Cardiac fibroblast (primary cell): ENCODE results near the gene RER1.

Source experiments
- DNase-seq, 2 donors: peaks; one replicate each; pipeline versions ENCODE4 v3.0.0 to v3.0.0-alpha.2; 2010; ENCODE audit warnings: low read depth in 2 of 2
- H3K4me3 ChIP-seq, 2 donors: replicated peaks in 1 of 2; 1 replicate in 1 of 2; 2 replicates in 1 of 2; pipeline ENCODE4 v1.5.1; 2011; ENCODE audit warnings: low read depth in 2 of 2, low read length in 2 of 2, mild to moderate bottlenecking in 2 of 2, moderate library complexity in 1 of 2
- TF ChIP-seq, protein P1 (sequence below): IDR thresholded peaks from one replicate; pipeline ENCODE4 v1.5.1; 2011; ENCODE audit warnings: low read depth, mild to moderate bottlenecking, low read length, inconsistent platforms

RER1 gene

DNA sequence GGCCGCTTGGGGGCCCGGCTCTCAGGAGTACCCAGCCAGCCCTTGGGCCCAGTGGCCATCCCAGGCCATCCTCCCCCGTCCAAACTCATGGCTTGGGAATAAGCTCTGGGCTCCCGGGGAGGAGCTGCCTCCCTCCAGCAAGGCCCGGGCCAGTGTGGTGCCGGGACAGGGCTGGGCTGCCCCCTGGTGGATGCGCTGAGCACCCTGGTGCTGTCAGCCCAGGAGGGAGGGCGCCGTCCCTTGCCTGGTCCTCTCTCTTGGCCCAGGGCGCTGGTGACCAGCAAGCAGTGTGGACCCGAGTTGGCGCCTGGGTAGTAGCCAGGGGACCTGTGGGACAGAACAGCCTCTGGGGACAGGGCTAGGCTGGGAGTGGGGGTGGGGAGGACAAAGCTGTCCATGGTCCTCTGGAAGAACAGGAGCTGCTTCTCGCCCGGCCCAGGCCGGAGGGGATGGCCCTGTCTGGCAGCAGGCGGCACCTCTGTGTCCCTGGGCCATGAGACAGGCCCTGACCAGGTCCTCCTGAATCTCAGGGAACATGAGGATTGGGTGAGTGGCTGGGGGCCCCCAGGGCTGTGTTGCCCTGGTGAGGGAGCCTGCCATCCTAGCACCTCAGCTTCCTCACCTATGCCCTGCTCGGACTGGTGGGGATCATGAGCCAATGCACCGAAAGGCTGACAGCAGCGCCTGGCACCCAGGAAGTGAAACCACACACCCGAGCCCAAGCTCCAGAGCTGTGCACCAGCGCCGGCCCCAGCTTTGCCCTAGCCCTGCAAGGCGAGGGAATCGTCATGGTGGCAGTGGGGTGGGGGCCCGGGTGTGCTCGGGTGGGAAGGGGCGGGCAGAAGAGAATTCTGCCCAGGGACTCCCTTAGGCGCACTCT lies 9.7 kb upstream of the RER1 start:
- TF ChIP-seq, protein P1, sequence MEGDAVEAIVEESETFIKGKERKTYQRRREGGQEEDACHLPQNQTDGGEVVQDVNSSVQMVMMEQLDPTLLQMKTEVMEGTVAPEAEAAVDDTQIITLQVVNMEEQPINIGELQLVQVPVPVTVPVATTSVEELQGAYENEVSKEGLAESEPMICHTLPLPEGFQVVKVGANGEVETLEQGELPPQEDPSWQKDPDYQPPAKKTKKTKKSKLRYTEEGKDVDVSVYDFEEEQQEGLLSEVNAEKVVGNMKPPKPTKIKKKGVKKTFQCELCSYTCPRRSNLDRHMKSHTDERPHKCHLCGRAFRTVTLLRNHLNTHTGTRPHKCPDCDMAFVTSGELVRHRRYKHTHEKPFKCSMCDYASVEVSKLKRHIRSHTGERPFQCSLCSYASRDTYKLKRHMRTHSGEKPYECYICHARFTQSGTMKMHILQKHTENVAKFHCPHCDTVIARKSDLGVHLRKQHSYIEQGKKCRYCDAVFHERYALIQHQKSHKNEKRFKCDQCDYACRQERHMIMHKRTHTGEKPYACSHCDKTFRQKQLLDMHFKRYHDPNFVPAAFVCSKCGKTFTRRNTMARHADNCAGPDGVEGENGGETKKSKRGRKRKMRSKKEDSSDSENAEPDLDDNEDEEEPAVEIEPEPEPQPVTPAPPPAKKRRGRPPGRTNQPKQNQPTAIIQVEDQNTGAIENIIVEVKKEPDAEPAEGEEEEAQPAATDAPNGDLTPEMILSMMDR = peak; percentile 94
- peak; percentile 79 to 89 for DNase-seq
- no peak overlapping the region for H3K4me3 ChIP-seq

DNA sequence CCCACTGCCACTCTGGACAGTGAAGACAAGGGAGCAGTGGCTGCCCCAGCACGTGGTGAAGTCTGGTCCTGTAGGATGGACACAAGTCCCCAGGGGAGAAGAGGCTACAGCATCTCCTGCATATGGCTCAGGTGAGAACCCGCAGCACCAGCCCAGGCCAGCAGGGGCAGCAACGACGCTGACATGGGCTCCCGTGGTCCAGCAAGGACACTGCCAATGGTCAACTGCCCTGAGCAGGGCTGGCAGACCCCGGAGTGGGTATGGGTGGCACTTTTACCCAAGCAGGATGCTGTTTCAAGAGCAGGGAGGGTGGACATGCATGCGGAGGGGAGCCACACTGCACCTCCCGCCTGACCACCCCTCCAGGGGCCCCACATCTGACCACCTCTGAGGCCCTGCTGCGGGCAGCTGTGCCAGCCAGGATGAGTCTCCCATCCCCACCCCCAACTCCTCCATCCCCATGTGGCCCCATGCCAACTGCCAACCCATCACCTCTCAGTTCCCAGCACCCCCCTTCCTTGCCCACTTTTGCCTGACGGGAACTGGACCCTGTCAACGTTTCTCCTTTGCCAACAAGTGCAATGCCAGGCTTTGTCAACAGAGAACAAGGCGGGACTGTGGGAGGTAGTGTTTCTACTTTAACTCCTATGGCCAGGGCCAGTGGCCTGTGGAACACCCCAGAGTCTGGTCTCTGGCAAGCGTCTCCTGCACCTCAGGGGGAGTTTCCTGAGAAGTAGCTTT lies 8.8 kb upstream of the RER1 start:
- no peak overlapping the region for H3K4me3 ChIP-seq
- DNase-seq = peak; percentile 44 to 47
- TF ChIP-seq, protein P1 = peak; percentile 73

DNA sequence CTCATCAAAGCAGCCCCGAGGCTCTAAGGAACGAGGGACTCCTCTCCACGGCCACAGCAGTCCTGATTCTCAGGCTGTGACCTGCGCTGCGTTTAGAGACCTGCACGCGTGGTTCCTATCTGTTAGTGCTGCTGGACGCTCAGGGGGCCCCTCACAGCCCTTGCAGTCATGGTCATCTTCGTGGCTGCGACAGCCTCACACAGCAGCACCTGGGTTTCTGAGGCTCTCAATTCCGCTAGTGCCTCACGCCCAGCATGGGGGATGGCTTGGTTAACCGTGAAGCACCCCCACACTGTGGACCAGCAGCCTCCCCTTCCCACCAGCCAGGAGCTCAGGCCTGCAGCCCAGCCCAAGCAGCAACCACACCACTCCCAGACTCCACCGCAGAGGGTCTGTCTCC lies 8.1 kb upstream of the RER1 start:
- H3K4me3 ChIP-seq = no peak overlapping the region
- no peak for DNase-seq
- TF ChIP-seq, protein P1 = no peak

DNA sequence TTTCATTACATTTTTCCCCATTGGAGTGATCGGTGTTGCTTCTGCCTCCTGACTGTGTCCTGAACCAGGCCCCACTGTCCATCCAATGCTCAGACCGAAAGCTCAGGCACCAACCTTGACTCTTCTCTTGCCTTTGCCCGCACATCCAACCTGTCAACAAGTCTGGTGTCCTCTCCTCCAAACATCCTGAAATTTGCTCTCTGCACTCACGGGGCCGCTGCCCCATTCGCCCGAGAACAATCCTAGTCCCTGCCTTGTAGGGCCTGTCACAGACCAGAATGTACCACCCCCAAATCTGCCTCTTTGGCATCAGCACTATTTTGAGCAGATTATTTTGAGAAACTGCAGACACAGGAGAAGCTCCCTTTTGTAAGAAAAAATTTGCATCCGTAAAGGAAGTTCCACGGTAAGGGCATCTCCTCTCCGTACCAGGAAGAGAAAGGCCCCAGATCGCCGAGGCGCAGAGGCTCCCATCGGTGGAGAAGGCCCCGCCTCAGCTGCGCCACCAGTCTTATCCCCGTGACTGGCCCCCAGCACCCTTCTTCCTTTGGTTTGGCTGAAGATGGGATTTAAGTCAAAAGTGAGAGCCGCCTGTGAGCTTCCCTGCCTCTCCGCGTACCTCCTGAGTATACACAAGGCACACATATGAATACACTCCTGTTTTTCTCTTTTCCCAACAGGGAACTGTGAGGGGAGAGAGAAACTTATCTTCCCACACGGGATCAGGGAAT lies 7.3 kb upstream of the RER1 start:
- no peak for DNase-seq
- TF ChIP-seq, protein P1 = no peak
- H3K4me3 ChIP-seq = no peak overlapping the region

- no peak for DNase-seq
- H3K4me3 ChIP-seq = no peak overlapping the region
- TF ChIP-seq, protein P1 = no peak
Measured at GRCh38 chr1:2384941-2385481, 6.6 kb upstream of the RER1 start.

DNA sequence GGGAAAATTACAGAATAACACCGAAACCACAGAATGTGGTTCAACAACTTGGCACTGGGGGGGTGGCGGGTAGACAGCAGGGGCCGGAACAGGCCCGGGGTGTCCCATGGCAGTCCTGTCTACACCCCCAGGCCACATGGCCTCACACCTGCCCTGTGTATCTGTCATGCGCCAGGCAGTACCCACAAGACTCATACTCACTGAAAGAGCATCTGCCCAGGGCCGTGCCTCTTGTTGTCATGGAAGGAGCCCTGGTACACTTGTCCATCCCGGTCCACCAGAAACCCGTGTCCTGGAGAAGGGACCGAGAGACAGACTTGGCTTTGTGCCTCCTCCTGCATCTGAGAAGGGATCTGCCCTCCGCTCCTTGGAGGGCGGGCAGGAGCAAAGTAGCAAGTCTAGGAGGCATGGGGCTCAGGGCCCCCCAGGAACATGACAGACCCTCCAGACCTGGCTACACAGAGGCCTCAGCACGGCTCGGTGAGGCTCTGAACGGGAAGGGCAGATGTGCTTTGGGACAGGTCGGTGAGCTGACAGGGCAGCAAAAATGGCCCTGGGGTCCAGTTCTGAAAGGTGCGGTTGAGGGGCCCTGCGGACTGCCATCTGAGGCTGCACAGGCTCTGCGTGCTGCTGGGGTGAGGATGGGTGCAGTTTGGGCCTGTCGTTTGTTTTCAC lies 5.9 kb upstream of the RER1 start:
- H3K4me3 ChIP-seq = no peak overlapping the region
- TF ChIP-seq, protein P1 = no peak
- no peak for DNase-seq
